G401.6 (cell line): ENCODE measurements around the gene DLL1.

Source experiments
- FAIRE-seq: peaks from 2 replicates; lab custom pipeline; 2012; peaks lifted over from hg19 to GRCh38; lab: Jason Lieb, UNC

DLL1 gene

GRCh38 chr6:170294813-170295509, 4.1 kb upstream of the DLL1 start:
- FAIRE-seq: no peak

GRCh38 chr6:170294298-170294730, 3.4 kb upstream of the DLL1 start:
- no peak for FAIRE-seq

DNA sequence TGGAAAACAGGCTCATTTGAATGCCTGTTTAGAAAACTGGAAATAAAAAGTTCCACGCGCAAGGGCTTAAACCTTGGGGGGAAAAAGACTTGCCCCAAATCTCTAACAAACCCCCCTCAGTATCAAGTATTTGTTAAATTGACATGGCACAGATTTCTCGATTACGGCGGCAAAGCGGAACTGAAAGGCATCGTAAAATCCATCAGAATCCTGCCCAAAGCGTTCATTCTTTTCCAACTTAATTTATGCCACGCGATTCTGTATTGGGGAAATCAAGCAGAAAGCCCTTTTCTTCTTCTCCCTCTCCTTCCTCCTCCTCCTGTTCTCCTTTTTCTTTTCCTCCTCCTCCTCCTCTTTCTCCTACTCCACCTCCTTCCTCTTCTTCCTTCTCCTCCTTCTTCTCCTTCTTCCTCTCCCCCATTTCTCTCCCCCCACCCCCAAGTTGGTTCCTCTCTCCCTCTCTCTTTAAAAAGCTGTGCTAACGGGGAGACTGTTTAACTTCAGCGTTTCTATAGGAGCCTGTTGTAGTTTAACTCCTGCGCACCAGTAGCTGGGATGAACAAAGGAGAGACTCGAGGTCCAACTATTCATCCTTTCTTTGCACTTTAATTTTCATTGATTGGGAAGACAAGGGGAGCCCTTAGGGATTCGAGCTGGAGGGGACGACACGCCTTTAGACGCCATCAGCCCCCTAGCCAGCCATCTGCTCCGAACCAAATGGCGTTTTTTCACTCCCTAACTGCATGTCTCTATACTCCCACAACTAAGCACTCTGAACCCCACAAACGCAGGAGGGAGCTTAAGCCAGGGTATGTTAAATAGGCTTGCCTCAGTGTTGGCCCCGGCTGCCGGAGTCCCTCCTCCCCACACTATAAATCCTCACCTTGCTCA, 2.7 kb upstream of the DLL1 start:
- FAIRE-seq: no peak

DNA sequence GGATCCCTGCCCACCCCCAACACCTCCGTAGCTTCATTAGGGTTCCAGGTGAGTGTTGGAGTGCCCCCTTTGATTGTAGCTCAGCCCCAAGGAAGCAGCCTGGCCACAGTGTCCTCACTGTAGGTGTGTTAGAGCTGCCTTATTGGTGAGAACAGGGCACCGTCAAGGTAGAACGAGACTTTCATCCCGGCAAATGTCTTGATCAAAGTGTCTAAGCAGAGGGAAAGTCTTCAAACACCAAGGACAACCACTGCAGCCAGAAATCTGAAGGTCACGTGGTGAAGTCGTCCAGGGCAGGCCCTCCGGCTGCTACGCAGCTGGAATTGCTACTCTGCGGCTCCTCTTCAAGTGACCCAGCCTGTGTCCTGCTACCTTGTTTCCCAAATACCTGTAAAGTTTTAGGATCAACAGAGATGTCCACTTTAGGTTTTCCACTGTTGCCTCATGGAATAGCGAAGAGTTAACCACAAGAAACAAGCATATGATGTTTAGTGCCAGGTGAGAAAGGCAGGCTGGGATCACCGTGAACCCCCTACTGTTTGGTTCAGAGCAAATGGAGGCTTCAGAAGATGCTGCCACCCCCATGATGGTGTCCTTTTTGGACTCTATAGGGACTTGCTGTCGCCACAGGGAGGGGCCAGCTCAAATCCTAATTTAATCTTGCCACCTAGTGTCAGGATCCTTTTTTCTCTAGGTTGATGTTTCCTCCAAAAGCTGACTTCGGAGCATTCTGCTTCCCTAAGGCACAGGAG, 1.7 kb upstream of the DLL1 start:
- FAIRE-seq: no peak

DNA sequence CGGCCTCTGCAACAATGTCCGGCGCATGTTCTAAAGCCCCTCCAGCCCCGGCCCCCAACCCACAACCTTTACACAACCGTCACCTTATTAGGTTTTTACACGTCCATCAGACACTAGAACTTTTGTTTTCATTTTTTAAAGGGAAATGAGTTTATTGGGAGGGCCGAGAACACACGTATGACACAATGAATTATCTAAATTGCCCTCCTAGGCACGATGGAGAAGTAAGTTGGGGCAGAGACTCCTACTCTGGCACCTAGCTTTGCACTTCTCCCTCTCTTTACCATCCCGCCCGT, 1.2 kb upstream of the DLL1 start:
- FAIRE-seq: no peak

DNA sequence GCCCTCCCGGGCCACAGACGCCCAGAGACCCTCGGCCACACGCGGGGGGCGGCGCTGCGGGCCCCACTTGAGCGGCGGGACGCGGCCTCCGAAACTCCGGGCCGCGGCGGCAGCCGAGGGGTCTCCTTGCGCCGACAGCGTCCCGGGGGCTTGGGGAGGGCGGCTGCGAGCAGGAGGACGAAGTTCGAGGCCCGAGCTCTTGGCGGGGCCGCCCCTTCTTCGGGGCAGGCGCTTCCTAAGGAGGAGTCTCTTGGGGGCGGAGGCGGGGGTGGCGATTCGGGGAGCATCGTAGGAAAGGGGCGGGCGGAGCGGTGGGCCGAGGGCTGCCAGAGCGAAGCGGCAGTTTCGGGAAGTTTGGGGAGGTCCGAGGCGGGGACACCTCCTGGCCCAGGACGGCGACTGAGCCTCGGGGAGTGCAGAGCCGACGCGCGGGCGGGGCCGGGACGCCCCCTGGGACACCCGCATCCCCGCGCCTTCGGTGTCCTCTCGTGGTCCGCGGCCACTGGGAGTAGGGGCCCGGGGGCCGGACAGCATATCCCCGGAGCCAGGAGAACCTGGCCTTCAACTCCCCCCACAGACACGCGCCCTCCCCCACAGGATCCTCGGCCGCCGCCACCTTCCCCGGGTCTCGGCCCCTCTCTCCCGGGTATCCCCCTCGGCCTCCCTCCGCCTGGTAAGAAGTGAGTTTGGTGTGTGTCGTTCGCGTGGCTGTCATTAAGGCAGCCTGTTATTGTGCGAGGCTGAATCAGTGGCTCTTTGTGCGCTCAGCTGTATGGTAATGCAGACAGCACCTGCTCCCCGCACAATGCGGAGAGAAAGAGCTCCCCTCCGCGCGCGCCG, 613 bp upstream of the DLL1 start:
- FAIRE-seq: no peak

DNA sequence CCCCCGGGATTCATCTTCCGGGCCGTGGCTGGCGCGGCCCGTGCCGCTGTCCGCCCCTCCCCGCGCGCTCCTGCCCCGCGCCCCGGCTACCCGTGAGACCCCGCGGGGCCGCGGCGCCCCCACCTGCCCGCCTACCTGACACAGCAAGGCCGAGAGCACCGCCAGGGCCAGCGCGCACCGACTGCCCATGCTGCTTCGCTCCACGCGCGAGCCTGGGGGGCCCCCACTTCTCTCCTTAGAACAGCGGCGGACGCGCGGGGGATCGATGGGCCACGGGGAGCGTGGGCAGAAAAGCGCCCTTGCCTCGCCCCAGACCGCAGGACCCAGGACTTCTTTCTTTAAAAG, 955 bp downstream of the DLL1 start:
- FAIRE-seq: no peak

DNA sequence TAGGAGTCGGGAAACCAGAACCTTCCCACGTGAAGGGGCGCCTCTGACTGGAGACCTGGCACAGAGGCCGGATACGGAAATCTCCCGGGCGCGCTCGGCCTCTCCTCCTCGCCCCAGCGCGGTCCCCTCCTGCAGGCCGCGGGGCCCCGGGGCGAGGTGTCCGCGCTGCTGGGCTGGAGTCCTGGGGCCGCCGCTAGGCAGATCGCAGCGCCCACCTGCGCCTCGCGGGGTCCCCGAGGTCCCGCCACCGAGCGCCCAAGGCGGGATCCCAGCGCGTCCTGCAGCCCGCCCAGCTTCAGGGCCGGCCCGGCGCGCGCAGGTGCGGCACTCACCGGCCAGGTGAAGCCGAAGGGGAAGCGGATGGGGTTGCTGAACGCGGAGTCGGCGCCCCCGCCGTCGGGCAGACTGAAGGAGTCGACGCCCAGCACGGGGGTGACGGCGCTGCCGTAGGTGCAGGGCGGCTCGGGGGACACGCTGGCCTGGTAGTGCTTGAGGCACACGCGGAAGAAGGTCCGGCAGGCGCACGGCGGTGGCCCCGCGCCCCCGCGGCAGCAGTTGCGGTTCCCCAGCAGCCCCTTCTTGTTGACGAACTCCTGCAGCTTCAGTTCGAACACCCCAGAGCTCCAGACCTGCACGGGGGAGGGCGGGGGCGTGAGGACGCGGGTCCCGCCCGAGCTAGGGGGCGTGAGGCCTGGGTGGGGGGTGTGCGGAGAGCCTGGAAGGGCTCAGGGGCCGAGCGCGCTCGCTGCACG, 1.5 kb downstream of the DLL1 start:
- FAIRE-seq: no peak

DNA sequence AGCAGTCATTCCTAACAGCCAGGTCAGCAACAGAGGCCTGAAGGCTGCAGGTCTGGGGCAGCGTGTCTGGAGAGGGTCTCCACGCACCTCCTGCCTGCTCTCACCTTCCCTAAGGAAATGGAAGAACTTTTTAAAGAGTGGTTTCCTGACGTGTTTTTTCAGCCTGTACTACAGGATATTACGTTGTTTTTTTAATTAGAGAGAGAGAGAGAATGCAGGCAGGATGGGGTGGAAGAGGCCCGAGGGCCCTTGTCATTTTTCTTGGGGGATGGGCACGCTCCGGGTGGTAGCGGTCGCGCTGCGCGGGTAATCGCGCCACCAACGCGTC, 2.1 kb downstream of the DLL1 start:
- no peak for FAIRE-seq

GRCh38 chr6:170288091-170288631, 2.7 kb downstream of the DLL1 start:
- FAIRE-seq: no peak

DNA sequence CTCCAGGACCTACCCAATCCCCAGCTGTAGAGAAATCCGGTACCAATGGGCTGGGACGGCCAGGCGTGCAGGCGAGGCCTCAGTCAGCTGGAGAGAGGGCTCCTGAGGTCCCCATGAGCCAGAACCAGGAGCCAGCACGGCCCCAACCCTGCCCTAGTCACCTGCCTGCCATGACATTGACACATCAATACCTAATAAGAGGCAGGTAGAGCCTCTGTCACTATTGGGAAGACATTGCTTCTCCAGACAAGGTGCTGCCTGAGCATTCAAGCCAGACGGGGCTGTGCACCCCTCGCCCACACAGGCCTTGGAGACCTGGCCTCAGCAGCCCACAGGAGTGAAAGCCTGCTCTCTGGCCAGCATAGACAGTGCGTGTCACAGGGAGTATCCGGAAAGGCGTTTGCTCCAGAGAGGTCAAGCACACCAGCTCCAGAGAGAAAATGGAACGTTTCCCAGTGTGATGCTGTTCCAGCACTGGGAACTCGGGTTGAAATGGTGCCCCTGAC, 3.5 kb downstream of the DLL1 start:
- no peak for FAIRE-seq

DNA sequence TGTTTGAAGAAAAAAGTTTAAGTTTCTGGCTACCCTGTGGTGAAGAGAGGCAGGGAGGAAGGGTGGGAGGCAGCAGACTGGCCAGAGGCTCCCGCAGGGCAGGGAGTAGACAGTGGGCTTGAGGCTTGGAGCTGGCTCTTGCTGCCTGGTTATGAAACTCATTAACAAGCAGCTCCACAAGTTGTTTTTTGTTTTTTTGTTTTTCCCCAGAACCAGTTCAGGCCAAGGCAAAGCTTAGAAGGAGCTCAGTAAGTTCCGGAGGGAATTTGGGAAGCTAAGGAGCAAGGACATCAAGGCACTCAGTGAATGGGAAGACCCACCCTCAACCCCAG, 4.0 kb downstream of the DLL1 start:
- no peak for FAIRE-seq

GRCh38 chr6:170286246-170286933, 4.5 kb downstream of the DLL1 start:
- no peak for FAIRE-seq

GRCh38 chr6:170285482-170285881, 5.4 kb downstream of the DLL1 start:
- no peak for FAIRE-seq

- FAIRE-seq: no peak
Measured at GRCh38 chr6:170284866-170285469, 5.9 kb downstream of the DLL1 start.

GRCh38 chr6:170284126-170284773, 6.6 kb downstream of the DLL1 start:
- no peak for FAIRE-seq

DNA sequence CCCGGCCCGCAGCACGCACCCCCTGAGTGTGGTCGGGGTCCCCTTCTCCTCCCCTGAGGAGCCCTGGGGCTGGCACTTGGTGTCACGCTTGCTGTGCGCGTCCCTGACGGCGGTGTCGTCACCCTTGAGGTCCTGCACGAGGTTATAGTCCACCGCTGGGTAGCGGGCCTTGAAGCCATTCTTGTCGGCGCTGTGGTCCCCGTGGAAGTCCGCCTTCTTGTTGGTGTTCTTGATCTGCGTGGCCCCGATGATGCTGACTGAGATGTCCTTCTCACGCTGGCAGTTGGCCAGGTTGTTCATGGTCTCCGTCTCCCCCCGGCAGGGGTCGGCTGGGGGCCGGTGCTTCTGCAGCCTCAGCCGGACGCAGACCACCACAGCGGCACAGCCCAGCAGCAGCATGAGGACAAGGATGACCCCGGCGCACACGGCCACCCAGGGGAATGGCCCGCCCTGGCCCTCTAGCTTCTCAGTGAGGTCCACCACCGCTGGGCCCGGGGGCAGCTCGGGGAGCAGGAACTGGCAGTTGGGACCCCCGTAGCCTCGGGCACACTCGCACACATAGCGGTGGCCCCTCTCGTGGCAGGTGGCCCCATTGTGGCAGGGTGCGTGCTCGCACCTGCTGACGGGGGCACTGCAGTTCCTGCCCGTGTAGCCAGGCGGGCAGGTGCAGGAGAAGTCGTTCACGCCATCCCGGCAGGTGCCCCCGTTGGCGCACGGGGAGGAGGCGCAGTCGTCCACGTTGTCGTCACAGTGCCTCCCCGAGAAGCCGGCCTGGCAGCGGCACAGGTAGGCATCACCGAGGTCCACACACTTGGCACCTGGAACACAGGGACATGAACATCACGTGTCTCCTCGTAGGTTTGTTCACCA, 7.4 kb downstream of the DLL1 start:
- FAIRE-seq: no peak

DNA sequence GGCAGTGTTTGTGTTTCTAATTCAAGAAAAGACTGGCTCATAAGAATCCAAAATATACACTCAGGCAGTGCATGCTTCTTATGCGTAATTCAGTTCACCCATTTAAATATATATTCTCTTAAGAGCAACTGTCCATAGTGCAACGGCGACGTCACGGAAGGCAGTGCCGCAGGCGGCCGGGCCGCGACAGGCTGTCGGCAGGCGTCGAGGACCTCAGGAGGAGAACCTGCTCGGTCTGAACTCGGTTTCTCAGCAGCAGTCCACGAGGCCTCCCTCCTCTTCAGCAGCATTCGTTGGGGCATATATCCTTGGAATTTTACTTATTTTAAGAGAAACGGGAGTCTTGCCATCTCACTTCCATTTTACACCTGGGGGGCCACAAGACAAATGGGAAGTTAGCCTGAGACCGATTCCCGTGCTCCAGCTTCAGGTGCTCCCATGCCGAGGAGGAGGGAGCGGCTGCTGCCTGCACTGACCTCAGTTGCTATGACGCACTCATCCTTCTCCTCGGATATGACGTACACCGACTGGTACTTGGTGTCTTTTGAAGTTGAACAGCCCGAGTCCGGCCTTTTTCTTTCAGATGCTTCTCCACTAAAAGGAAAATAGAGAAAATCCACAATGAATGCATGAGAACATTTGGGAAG, 8.2 kb downstream of the DLL1 start:
- FAIRE-seq: no peak
